H1 (cell line): ENCODE data around the gene ACER3. TPM values are rescaled to one million over a fixed set of nuclear protein-coding genes. Genes with fewer than 3 reads are reported as not detected.
"Not testable (repeated sequence)": the region's sequence is repeated elsewhere in the genome, so short reads cannot be mapped to it uniquely, and the experiment has no call there.

Experiments used
- CTCF ChIA-PET: fragments of 300-600 bp; sonication (Branson Sonifier 250); formaldehyde crosslinking; loops from one replicate; lab custom pipeline; 2021; ENCODE audit not compliant: partially characterized antibody; lab: Charles Lee
- POLR2A ChIA-PET: fragments of 300-600 bp; sonication (Branson Sonifier 250); formaldehyde crosslinking; loops from one replicate; lab custom pipeline; 2021; ENCODE audit warnings: inconsistent platforms; ENCODE audit not compliant: partially characterized antibody; lab: Charles Lee
- DNase-seq, 2 experiments: peaks; one replicate each; pipeline versions ENCODE4 v3.0.0 to v3.0.0-alpha.2; 2010 to 2022; ENCODE audit warnings: low spot score in 2 of 2, low read depth in 1 of 2, mixed read lengths in 1 of 2
- FAIRE-seq: peaks from 2 replicates; lab custom pipeline; 2011; peaks lifted over from hg19 to GRCh38; lab: Jason Lieb, UNC
- H2AFZ ChIP-seq: 2 replicates; pipeline ENCODE4 v1.8.1; 2012; ENCODE audit warnings: low read length, inconsistent platforms
- H2AK5ac ChIP-seq: 2 replicates; pipeline ENCODE4 v1.6.1; 2013; ENCODE audit warnings: low read depth, low read length
- H2BK120ac ChIP-seq: replicated peaks from 2 replicates; pipeline ENCODE3; 2013; ENCODE audit warnings: low read depth, low read length, inconsistent platforms
- H2BK12ac ChIP-seq: 2 replicates; pipeline ENCODE4 v1.6.1; 2013; ENCODE audit warnings: low read depth, low read length
- H2BK15ac ChIP-seq: 2 replicates; pipeline ENCODE4 v1.6.1; 2013; ENCODE audit warnings: low read length
- H2BK20ac ChIP-seq: 2 replicates; pipeline ENCODE4 v1.6.1; 2013; ENCODE audit warnings: low read length
- H2BK5ac ChIP-seq: 2 replicates; pipeline ENCODE4 v1.6.1; 2013; ENCODE audit warnings: low read depth, low read length
- H3K14ac ChIP-seq: 2 replicates; pipeline ENCODE4 v1.6.1; 2013; ENCODE audit warnings: inconsistent platforms; ENCODE audit not compliant: insufficient read length
- H3K18ac ChIP-seq: 2 replicates; pipeline ENCODE4 v1.6.1; 2013; ENCODE audit warnings: low read length; ENCODE audit errors: extremely low read depth
- H3K23ac ChIP-seq: 2 replicates; pipeline ENCODE4 v1.6.1; 2013; ENCODE audit warnings: inconsistent platforms; ENCODE audit not compliant: insufficient read length
- H3K23me2 ChIP-seq: 2 replicates; pipeline ENCODE4 v1.6.1; 2013; ENCODE audit warnings: low read depth, low read length
- H3K27ac ChIP-seq: 2 replicates; pipeline ENCODE4 v1.6.1; 2011; ENCODE audit warnings: low read depth, low read length, inconsistent platforms
- H3K27me3 ChIP-seq, 4 experiments: replicated peaks in 1 of 4; 1 replicate in 1 of 4; 2 replicates in 3 of 4; pipeline versions ENCODE4 v1.6.1 to v1.8.1; 2011 to 2013; ENCODE audit warnings: low read length in 3 of 4, mild to moderate bottlenecking in 3 of 4, inconsistent platforms in 2 of 4, mixed read lengths in 2 of 4, moderate library complexity in 1 of 4; ENCODE audit not compliant: control insufficient read depth in 3 of 4, insufficient read depth in 3 of 4; ENCODE audit errors: extremely low read depth in 1 of 4
- H3K36me3 ChIP-seq, 4 experiments: 2 replicates each; pipeline versions ENCODE4 v1.6.1 to v1.8.1; 2011 to 2013; ENCODE audit warnings: mild to moderate bottlenecking in 4 of 4, low read length in 3 of 4, moderate library complexity in 2 of 4, control low read depth in 1 of 4, inconsistent platforms in 1 of 4; ENCODE audit not compliant: insufficient read depth in 4 of 4, control insufficient read depth in 2 of 4
- H3K4ac ChIP-seq: replicated peaks from 2 replicates; pipeline ENCODE3; 2013; ENCODE audit warnings: low read length, low read depth, mixed read lengths, inconsistent platforms; ENCODE audit not compliant: insufficient read length
- H3K4me1 ChIP-seq, 4 experiments: replicated peaks in 1 of 4; 1 replicate in 1 of 4; 2 replicates in 3 of 4; pipeline versions ENCODE4 v1.6.1 to v1.8.1; 2011 to 2013; ENCODE audit warnings: low read length in 3 of 4, inconsistent platforms in 2 of 4, mixed read lengths in 1 of 4; ENCODE audit not compliant: insufficient read depth in 4 of 4, control insufficient read depth in 3 of 4
- H3K4me2 ChIP-seq, 2 experiments: 2 replicates each; pipeline versions ENCODE4 v1.6.1 to v1.8.1; 2011 to 2013; ENCODE audit warnings: low read depth in 2 of 2, low read length in 2 of 2, control low read depth in 1 of 2, inconsistent platforms in 1 of 2, mild to moderate bottlenecking in 1 of 2; ENCODE audit not compliant: insufficient read depth in 1 of 2
- H3K4me3 ChIP-seq, 4 experiments: fragments of 200-600, 300-600 bp in 1 of 4; sonication (generic), shearing (Covaris generic), sonication (Bioruptor Twin) in 1 of 4; 2 replicates each; pipeline versions ENCODE4 v1.5.1 to v1.8.1; 2011 to 2016; ENCODE audit warnings: low read length in 4 of 4, low read depth in 3 of 4, control low read depth in 2 of 4, inconsistent platforms in 2 of 4, mild to moderate bottlenecking in 2 of 4, mixed read lengths in 1 of 4, moderate library complexity in 1 of 4; ENCODE audit not compliant: insufficient read depth in 2 of 4; ENCODE audit errors: extremely low read depth in 1 of 4
- H3K56ac ChIP-seq: replicated peaks from 2 replicates; pipeline ENCODE3; 2013; ENCODE audit warnings: low read depth, mild to moderate bottlenecking, mixed read lengths, low read length, inconsistent platforms; ENCODE audit not compliant: insufficient read length
- H3K79me1 ChIP-seq: 2 replicates; pipeline ENCODE4 v1.6.1; 2013; ENCODE audit warnings: low read depth, low read length, control low read depth
- H3K79me2 ChIP-seq, 2 experiments: 2 replicates each; pipeline versions ENCODE4 v1.6.1 to v1.8.1; 2012 to 2013; ENCODE audit warnings: low read length in 2 of 2, mild to moderate bottlenecking in 2 of 2, inconsistent platforms in 1 of 2; ENCODE audit not compliant: insufficient read depth in 2 of 2, control insufficient read depth in 1 of 2
- H3K9ac ChIP-seq, 4 experiments: replicated peaks in 1 of 4; 1 replicate in 1 of 4; 2 replicates in 3 of 4; pipeline versions ENCODE4 v1.6.1 to v1.8.1; 2011 to 2013; ENCODE audit warnings: low read depth in 3 of 4, low read length in 3 of 4, control low read depth in 2 of 4, mild to moderate bottlenecking in 2 of 4, moderate library complexity in 2 of 4, inconsistent platforms in 1 of 4; ENCODE audit errors: extremely low read depth in 1 of 4
- H3K9me3 ChIP-seq, 2 experiments: 2 replicates each; pipeline versions ENCODE4 v1.6.1 to v1.8.1; 2012 to 2013; ENCODE audit warnings: mild to moderate bottlenecking in 2 of 2, moderate library complexity in 2 of 2, control low read depth in 1 of 2, inconsistent platforms in 1 of 2, low read depth in 1 of 2, low read length in 1 of 2, mixed read lengths in 1 of 2; ENCODE audit not compliant: insufficient read depth in 2 of 2
- H4K20me1 ChIP-seq, 2 experiments: replicated peaks in 1 of 2; 2 replicates each; pipeline versions ENCODE3 to v1.8.1; 2011 to 2013; ENCODE audit warnings: inconsistent platforms in 2 of 2, low read length in 2 of 2, mild to moderate bottlenecking in 1 of 2; ENCODE audit not compliant: insufficient read depth in 2 of 2, control insufficient read depth in 1 of 2
- H4K5ac ChIP-seq: 2 replicates; pipeline ENCODE4 v1.6.1; 2013; ENCODE audit warnings: low read length, low read depth, mixed read lengths, inconsistent platforms; ENCODE audit not compliant: insufficient read length
- H4K8ac ChIP-seq: 2 replicates; pipeline ENCODE4 v1.8.0; 2013; ENCODE audit warnings: mild to moderate bottlenecking, moderate library complexity, low read length, inconsistent platforms; ENCODE audit not compliant: insufficient read depth; ENCODE audit errors: extremely low read depth
- H4K91ac ChIP-seq: replicated peaks from 2 replicates; pipeline ENCODE3; 2013; ENCODE audit warnings: low read length, mixed read lengths, inconsistent platforms; ENCODE audit not compliant: insufficient read length
- WGBS, 2 experiments: shearing (Covaris generic) in 1 of 2; methylation state at CpG; one replicate each; pipeline versions ENCODE4 v1.1.6 to v1.1.7; 2013 to 2015; ENCODE audit warnings: low lambda C conversion rate in 2 of 2, mixed read lengths in 2 of 2, inconsistent platforms in 1 of 2, low coverage in 1 of 2, missing lambda C conversion rate in 1 of 2; ENCODE audit not compliant: insufficient replicate concordance in 2 of 2, insufficient coverage in 1 of 2, insufficient read length in 1 of 2; ENCODE audit errors: extremely low coverage in 1 of 2, missing lambda C conversion rate in 1 of 2; 5-methylcytosine and 5-hydroxymethylcytosine counted together
- polyA plus RNA-seq, 7 experiments: library from polyadenylated mRNA; depleted of rRNA in 3 of 7; stranded (reverse) in 5 of 7; unstranded in 2 of 7; fragments of >200 nt in 5 of 7; fragments of 200-250 nt in 2 of 7; gene quantifications; 1 replicate in 5 of 7; 2 replicates in 1 of 7; 4 replicates in 1 of 7; pipeline versions ENCODE4 v1.2.1 to v1.2.3, GENCODE V29; 2011 to 2013; ENCODE audit warnings: missing spikeins in 2 of 7, mixed read lengths in 2 of 7
- total RNA-seq: library from RNA; stranded (reverse); fragmentation: NEBNext Ultra II Directional; extraction: Animal tissue kit (Norgen Biotek cat#: 25700); gene quantifications from 2 replicates; pipeline ENCODE4 v1.2.1, GENCODE V29; 2021

ACER3 gene
- total and polyA plus RNA-seq, 2 of the 8 experiments (the other 6 are each of a cell fraction or from before 2014, with no cell fraction given) = 5.7 to 16.2 TPM

GRCh38 chr11:76963417-76964168 is 102.9 kb downstream of the ACER3 start:
- H3K4me3 ChIP-seq, H3K4ac ChIP-seq, H3K56ac ChIP-seq, H3K27me3 ChIP-seq, H3K27ac ChIP-seq, POLR2A ChIA-PET, H2BK120ac ChIP-seq, H2BK15ac ChIP-seq, H4K20me1 ChIP-seq, H4K91ac ChIP-seq, FAIRE-seq, H2BK20ac ChIP-seq, H3K79me1 ChIP-seq, H3K9ac ChIP-seq, H3K23me2 ChIP-seq, H2BK5ac ChIP-seq, H4K8ac ChIP-seq, H3K23ac ChIP-seq, H3K14ac ChIP-seq, H2AK5ac ChIP-seq, H4K5ac ChIP-seq, H3K4me2 ChIP-seq, H2BK12ac ChIP-seq, H3K18ac ChIP-seq, H2AFZ ChIP-seq, H3K79me2 ChIP-seq, DNase-seq, H3K4me1 ChIP-seq: not testable (repeated sequence)
- peaks cover 0 to 21% (median 7%) of the 10 kb centered on the region in 4 experiments; a peak in 4 of 8 replicates for H3K36me3 ChIP-seq
- H3K9me3 ChIP-seq = peaks cover 15 to 21% of the 10 kb centered on the region in 2 experiments
- WGBS, 2 experiments = 91% methylated on average over 16 of the region's 16 CpGs; no CpG with 5 or more reads in 1 of the 2 experiments
- CTCF ChIA-PET = interaction anchor here (1.0 to 1.5 kb wide), 2 partner anchors 44 to 155 kb away, joined by 3 to 10 read pairs; no protein-coding TSS in a partner anchor
